Stimulated activated CD4-positive, alpha-beta T cell treated with anti-CD3 and anti-CD28 coated beads, Interleukin-12 subunit alpha, Interleukin-12 subunit beta, amount 100 ng/mL, for 48 hours (primary cell): ENCODE data around the gene TSHB.

ENCODE experiments used
- DNase-seq, 3 donors: peaks; one replicate each; pipeline ENCODE4 v3.0.0-alpha.2; 2020; ENCODE audit warnings: low read depth in 2 of 3, low spot score in 1 of 3

Gene TSHB

DNA sequence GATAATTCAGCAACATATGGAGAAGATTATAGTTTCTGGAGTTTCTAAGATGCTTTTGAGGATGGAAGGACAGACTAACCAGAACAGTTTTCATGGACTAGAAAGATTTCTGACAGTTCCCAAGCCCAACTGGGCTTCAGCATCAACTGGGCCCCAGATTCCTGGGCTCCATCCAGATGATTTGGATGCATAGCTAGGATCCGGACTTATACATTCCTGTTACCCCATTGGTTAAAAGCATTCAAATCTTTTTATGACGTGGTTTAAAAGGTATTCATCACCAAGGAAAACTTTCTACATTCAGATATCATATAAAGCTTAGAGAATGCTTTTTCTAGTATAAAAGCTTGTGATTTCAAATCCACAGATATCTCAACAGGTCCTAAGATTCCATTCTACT is 29.7 kb downstream of the TSHB start:
- no peak for DNase-seq

DNA sequence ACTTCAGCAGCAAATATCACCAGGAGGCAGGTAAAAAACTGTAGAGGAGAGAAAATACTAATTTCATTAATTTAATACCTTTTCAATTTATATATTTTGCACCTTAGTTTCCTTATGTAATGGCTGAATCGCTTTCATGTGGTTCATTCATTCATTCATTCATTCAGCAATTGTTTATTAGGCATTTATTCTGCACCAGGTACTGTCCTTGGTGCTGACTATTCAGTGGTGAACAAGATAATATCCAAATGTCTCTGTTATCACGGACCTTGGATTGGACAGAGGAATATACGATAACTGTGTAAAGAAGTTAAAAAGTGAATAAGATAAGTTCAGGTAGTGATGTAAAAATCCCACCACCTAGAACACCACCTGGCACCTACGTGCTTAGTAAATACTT is 30.9 kb downstream of the TSHB start:
- DNase-seq, result no peak

DNA sequence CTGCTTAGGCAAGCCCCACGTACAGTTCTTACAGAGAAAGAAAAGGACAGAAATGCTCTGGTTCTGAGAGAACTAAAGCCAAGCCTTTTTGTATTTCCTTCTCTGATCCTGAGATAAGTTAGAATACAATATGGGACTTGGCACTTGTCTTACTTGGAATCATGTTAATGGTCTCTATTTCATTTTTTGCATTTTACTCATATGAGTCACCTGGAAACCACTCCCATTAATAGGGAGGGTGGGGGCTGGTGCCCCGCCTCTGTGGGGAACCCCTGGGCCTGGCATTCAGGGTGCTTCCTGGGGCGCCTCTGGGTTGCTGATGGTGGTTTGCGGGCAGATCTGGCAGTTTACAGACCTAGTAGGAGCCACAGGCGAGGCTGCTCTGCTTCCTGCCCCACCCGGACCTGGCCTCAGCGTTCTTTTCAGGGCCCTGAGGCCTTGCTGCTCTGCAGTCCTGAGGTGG is 32.9 kb downstream of the TSHB start:
- DNase-seq, result peak; percentile 73 to 77 (median 76)

DNA sequence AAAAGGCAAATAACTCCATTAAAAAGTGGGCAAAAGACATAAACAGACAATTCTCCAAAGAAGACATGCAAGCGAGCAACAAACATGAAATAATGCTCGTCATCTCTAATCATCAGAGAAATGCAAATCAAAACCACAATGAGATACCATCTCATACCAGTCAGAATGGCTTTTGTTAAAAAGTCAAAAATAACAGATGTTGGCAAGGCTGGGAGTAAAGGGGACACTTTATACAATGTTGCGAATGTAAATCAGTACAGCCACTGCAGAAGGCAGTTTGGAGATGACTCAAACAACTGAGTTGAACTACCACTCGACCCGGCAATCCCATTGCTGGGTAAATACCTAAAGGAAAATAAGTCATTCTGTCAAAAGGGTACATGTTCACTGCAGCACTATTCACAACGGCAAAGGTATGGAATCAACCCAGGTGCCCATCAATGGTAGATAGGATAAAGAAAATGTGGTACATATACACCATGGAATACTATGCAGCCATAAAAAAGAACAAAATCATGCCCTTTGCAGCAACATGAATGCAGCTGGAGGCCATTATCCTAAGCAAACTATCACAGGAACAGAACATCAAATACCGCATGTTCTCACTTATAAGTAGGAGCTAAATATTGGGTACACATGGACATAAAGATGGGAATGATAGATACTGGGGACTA is 33.7 kb downstream of the TSHB start:
- DNase-seq, result peak in 1 of 3 donors; percentile 13

DNA sequence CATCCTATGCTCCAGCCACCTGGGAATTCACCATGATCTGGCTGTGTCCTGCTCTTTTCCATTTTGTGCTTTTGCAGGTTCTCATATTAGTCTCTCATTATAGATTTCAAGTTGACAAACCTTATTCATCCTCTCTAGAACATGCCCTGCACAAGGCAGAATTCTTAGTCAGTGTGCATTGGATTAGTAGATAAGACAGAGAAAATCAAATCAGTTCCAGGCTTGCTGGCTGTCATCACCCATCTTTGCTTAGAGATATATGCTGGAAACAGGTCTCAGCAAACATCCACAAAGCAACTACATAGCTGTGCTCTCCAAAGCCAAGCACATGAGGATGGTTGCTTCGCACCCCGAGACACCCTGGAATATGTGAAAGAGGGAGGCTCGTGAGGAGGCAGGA is 34.8 kb downstream of the TSHB start:
- DNase-seq, result no peak

DNA sequence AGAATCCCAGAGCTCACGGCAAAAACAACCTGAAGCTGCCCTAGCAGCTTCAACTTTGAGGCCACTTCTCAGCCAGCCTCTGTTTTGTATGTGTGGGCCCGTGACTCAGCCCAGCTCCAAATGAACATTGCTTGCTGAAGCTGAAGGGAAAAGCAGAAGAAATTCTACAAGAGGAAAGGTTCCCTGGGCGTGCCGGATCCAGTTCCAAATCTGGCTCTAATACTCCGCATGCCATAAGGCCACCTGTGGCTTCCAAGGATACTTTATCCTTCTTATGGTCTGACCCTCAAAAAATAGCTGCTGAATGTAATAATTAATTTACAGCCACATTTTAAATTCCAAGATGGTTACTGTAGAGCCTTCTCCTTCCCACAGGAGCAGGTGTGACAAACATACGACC is 35.4 kb downstream of the TSHB start:
- DNase-seq, result no peak

DNA sequence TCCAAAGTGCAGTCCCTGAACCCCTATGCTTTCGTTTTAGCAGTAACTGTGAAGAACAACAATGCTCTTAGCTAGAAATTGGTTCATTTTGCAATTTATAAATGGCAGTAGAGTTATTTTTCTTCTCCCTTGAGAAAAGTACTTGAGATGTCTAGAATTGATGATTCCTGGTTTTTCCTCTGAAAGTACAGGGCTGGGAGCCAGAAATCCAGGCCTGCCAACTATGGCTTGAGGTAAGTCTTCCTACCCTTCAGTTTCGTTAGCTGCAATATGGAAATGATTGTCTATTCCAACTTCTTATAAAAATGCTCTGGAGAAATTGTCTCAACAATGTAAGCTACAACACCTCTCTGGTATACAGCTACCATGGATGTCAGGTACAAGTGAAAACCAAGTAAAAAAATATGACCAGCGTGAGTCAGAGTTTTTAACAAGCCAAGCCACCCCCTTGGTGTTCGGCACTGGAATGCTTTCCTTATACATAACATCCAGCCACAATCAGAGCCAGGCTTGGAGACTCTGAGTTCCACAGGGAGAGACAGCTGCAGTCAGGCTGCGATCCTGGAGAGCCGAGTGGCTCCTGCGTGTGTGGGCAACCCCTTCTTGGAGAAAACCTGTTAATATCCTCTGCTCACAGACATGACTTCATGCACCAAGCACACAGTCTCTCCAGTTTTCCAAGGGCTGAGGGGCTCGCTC is 37.7 kb downstream of the TSHB start:
- no peak for DNase-seq

DNA sequence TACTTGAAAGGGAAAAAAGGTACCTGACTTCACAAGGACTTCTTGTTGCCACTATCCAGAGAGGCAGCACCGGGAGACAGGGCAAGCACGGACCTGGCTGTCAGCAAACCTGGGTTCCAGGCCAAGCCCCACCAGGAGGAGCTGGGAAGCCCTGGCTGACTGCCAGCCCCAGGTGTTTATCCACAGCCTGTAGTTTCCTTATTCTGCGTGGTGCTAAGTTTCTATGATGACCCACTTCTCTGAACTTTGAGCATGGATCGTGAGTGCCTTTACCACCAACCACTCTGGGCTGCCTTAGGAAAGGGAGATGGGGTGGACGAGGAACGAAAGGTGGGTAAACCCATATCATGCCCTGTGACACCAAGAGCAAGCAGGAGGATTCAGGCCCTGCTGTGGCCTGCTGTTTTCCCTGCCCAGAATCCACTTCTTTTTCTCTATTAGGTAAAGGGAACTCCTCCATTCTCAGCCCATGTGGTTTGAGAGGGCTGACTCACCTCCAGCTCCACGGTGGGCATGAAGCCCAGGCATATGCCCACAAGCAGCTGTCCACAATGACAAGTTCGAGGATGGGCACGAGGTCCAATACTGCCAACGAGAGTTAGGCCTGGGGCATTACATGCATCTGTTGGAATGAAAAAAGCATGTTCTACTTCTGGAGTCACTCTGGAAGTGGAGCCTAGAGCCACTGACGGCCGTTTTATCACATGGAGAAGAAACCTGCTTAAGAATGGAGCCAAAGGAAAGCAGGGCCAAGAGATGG is 39.4 kb downstream of the TSHB start:
- DNase-seq, result no peak

DNA sequence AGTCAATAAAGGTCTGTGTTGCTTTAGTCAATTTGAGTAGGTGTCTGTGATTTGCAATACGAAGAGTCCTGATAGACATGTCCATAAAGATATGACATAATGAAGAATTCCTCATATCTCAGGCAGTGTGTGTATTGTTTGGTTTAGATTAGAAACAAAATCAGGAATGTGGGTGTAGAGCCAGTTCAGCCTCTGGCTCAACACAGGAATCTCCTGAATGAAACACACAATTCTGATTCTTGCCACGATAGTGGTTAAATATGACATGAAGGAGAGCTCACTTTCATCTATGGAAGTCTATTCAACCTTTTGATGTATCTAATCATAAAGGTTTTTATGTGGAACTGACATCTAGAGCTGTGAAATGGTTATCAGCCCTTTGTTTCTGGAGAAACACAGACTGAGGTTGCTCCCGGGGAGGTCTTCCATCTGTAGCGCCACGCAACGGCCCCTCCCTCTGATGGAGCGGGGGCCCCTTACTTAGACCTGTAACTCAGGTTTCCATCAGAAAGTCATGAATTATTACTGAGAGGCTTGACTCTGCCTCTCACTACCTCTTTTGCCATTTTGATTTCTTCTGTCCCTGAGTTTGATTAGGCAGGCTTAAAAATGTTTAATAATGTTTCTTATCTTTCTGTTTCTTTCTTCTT is 40.2 kb downstream of the TSHB start:
- no peak for DNase-seq

DNA sequence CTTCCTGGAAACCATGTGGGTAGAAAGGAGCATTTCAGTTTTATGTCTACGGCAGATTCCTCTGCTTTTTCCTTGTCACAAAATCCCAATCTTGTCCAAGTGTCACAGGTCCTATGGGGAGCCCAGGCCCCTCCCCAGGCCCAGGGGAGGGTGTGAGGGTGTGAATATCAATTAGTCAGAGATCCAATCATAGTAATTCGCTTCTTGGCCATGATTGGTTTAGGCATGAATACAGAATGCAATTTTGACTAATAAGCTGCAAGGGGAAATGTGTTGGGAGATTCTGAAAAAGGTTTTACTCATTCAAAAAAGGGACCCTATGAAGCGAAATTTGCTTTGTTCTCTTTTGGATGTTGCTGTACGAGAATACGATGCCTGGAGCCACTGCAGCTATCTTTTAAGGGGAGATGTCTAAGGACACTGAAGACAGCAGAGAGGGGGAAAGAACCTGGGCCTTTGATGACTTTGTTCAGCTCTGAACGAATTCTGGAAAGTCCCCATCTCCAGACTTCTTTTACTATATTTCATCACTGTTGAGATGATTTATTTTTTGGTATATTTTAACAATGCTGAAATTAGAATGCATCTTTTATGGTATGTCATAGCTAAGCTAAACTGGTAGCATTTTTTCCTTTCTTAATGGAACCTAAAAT is 41.5 kb downstream of the TSHB start:
- DNase-seq, result no peak

DNA sequence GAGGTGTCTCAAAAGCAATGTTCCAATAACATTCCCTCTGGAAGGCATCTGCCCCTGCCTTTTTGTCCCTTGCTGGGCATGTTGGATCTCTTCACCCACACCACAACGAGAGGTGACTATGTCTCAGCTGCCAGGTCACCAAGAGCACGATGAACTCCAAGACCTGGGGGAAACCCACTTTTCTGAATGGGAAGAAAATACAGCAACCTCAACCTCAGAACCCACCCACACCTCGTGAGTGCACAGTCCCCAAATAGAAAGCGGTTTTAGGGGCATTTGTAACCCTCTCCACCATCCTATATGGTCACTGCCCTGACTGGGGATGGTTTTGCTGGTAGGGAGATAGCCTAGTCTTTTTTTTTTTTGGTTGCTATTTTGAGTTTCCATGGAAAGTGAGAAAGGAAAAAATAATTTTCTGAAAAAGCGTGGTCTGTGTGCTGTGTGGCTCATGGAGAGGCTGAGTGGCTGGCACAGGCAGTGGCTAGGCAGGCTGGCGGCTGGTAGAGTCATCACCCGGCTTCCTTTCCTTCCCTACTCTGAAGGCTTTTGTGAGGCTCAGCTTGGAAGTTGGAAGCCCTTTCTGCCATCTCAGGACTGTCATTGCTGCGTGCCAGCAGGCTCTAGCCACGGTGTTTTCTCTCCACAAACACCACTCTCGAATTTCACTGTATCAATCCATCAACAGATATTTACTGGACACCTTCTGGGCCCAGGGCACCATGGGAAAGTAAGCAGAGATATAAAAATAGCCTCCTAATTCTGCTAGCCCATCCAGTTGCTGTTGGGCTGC is 43.9 kb downstream of the TSHB start:
- no peak for DNase-seq

DNA sequence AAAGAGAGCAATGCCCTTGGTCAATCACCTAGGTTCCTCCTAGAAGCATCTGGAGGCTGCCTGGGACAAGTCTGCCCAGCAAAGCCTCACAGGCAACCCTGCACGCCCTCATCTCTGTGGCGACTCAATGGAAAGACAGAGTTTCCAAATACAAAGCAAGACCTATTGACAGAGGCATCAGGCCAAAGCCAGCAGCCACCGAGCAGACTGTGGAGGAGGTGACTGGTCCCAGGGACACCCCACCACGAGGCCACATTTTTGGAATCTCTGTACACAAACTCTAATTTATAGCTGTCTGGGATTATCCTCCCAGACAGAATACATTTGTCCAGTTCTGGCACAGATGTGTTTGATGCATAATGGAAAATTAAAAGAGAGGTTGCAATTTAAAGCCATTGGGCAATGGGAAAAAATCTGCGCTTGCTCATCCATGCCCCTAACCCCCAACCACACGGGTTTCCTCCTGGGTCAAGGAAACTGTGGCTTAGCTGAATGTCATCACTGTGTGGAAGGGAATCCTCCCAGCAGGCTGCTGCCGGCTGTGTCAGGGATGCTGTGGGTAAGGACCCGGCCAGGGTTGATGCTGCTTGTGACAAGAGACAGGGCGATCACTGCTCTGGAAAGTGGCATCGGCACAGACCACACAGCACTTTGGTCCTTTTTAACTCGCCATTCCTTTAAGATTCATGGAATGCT is 45.4 kb downstream of the TSHB start:
- DNase-seq, result no peak

DNA sequence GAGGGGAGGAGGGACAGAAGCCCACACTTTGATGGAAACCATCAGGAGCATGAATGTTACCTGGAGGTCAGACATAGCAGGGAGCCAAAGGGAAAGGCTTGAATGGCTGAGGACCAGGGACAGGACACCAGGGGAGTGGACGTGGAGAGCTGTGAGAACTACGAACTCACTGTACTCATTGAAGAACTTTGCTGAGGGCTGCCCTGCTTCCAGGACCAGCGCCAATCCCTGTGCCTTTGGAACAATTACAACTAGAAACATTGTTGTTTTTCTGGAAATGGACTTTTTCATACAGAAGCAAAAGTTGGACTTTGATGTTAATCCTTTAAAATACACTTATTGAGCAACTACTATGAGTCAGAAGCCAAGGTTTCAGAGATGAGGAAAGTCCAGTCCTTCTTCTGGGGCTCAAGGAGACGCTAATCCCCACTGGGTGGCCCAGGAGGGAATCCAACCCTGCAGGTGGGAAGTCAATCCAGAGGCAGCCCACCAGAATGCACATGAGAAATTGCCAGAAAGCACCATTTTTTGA is 46.8 kb downstream of the TSHB start:
- DNase-seq, result no peak

DNA sequence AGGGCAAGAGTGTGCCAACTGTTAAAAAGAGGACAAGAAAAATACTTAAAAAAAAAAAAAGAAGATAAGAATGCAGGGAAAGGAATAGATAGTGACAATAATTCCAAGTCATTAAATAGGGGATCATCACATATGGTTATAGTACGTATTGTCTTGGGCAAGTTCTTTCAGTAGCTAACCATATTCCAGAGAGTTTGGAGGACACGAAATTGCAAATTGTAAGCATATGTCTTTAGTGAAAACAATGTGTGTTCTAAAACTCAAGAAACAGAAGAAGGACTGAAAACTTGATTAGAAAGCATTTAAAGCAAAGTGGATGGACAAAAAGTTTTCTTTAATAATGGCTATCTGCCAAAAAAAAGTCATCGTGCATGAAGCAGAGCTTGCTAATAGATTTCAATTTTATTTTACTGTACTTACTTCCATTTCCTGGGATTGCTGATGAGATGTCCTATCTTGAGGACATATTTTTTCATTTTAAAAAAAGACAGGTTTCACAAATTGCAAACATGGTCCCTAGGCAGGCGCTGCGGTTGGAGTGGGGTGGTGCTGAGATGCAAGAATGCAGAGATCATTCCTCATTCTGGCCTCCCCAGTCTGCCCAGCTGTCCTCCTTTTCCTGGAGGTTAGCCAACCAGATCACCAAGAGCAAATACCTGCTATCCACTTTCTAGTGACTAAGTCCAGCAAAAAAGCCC is 47.8 kb downstream of the TSHB start:
- no peak for DNase-seq

DNA sequence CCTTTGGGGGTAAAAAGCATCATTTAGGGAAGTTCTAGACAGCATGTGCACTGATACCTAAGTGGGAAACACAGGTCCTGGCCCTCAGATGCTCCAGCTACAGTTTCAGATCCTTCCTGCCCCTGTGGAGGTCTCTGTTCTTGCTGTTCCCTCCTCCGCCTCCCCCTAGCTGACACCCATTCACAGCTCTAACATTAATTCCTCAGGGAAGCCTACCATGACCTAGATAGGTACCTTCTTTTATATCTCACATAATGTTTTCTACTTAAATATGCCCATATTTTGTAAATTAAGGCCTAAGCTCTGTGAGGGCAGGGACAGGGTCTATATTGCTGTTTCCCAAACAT is 48.3 kb downstream of the TSHB start:
- DNase-seq, result no peak

DNA sequence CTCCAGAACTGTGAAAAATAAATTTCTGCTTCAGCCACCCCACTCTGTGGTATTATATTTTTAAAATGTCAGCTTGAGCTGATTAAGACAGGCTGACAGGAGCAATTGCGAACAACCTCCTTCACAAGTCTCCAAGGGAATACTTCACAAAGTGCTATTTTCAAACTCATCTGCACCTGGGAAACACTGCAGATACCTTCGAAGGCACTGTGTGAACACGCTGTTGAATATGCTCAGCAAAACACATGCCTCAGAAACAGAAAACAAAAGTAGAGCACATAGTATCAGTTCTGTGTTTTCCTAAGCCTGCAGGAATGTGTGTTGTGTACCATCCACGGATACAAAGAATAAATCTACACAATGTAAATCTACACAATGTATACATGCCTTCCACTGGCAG is 49.1 kb downstream of the TSHB start:
- no peak for DNase-seq

DNA sequence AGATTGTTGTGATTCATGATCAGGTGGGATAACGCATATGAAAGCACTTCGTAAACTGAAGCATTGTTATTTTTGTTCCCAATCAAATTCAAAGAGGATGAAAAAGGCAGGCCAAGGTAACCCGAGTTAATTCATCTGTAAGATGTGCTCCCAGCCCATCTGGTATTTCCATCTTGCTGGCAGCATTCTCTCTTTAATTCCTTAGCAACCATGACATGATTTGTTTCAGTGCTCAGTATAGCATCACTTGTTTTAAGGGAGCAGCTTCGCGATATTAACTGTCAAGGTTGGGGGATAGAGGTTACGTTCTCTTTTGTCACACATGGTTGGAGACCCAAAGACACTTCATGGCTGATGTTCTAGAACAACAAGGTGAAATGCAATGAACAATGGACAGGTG is 53.3 kb downstream of the TSHB start:
- DNase-seq, result no peak
